ENCODE data around the gene THSD4. TPM values are rescaled to one million over a fixed set of nuclear protein-coding genes. Genes with fewer than 3 reads are reported as not detected.
A peak's percentile ranks its signal among the peaks of the same experiment; 100 is the strongest.

Gene THSD4
- total RNA-seq, 4 donors from 2014 or later = 39.4 to 232 (median 127) TPM

DNA sequence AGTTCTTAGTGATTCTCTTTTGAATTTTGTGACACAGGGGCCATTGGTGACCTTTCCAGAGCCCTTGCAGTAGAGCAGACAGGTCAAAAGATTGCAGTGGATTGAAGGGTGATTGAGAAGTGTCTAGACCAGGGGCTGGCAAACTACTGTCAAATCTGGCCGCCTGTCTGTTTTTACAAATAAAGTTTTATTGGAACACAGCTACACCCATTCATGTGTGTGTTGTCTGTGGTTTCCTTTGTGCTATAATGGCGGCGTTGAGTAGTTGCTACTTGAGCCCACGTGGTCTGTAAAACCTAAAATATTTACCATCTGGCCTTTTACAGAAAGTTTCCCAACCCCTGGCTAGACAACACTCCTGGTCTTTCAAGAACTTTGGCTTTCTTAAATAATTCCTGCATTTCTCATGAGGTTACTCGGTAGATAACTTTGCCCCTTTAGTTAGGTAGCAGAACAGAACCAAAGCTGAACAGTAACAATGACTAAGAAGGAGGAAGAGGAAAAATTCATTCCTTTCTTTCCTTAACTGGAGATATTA, 430.0 kb downstream of the THSD4 start:
- DNase-seq = no peak
- Histone ChIP-seq H3K4me1 (peaks cover 0 to 67% (median 0%) of the 10 kb centered on the region in 3 donors), H3K27me3 (no peaks in the 10 kb centered on the region), H3K9me3 (no peaks in the 10 kb centered on the region), H3K27ac (peak overlapping the region; percentile 37 to 83 (median 81)), H3K36me3 (no peaks in the 10 kb centered on the region), H3K4me3 (peak overlapping the region in 1 of 4 donors; percentile 50)
- 50 to 53% methylated on average over 5 of the region's 5 CpGs for WGBS, 2 donors
- intact Hi-C loops (cut with DNase I) = no loop called here
- TF ChIP-seq POLR2A (IDR thresholded peaks at IDR 0.05) = no peak
- TF ChIP-seq, protein P1, sequence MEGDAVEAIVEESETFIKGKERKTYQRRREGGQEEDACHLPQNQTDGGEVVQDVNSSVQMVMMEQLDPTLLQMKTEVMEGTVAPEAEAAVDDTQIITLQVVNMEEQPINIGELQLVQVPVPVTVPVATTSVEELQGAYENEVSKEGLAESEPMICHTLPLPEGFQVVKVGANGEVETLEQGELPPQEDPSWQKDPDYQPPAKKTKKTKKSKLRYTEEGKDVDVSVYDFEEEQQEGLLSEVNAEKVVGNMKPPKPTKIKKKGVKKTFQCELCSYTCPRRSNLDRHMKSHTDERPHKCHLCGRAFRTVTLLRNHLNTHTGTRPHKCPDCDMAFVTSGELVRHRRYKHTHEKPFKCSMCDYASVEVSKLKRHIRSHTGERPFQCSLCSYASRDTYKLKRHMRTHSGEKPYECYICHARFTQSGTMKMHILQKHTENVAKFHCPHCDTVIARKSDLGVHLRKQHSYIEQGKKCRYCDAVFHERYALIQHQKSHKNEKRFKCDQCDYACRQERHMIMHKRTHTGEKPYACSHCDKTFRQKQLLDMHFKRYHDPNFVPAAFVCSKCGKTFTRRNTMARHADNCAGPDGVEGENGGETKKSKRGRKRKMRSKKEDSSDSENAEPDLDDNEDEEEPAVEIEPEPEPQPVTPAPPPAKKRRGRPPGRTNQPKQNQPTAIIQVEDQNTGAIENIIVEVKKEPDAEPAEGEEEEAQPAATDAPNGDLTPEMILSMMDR (IDR thresholded peaks at IDR 0.05) = no peak

DNA sequence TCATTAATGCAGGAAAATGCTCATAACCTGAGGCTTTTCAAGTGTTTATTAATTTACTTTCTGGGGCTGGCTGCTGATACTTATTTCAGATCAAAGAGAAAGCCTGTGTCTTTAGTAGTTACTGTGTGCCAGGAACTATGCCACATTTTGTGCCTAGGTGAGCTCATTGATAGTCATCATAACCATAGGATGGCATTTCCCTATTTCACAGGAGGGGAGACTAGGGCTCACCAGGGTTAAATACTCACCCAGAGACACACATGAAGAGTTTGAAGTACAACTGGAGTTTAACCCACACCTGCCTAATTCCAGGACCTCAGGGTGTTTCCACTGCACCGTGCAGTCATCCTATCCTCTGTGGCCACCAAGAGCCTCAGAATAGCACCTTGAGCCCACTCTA, 430.7 kb downstream of the THSD4 start:
- no peaks in the 10 kb centered on the region for H3K36me3 ChIP-seq
- 29 to 55% methylated on average over 1 of the region's 1 CpG for WGBS, 2 donors
- intact Hi-C loops (cut with DNase I) = no loop called here
- H3K27me3 ChIP-seq = no peaks in the 10 kb centered on the region
- H3K4me1 ChIP-seq = peaks cover 0 to 73% (median 0%) of the 10 kb centered on the region in 3 donors
- peak overlapping the region; percentile 37 to 60 (median 44) for H3K4me3 ChIP-seq
- TF ChIP-seq, protein P1 (IDR thresholded peaks at IDR 0.05) = no peak
- no peak for TF ChIP-seq POLR2A (IDR thresholded peaks at IDR 0.05)
- no peak for DNase-seq
- H3K9me3 ChIP-seq = no peaks in the 10 kb centered on the region
- peak overlapping the region; percentile 37 to 83 (median 81) for H3K27ac ChIP-seq

DNA sequence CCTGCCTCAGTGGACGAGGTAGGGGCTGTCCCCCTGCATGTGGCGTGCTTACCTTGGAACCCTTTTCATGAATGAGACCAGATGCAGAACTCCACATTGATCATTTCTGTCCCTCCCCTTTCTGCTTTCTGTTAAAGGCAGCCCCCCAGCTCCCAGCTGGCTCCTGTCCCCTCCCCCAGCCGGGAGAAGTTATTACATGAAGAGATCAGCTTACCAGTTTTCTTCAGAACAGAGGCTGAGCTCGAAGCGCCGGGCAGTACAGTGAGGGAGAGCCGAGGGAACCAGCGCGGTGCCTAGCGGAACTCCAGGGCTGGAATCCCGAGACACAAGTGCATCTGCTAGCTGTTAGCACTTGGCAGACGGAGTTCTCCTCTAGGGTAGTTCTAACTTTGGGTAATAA, 431.7 kb downstream of the THSD4 start:
- Histone ChIP-seq H3K27ac (peak overlapping the region; percentile 49 to 83 (median 81)), H3K9me3 (no peaks in the 10 kb centered on the region), H3K36me3 (no peaks in the 10 kb centered on the region), H3K4me1 (peaks cover 0 to 77% (median 4%) of the 10 kb centered on the region in 3 donors), H3K4me3 (peak overlapping the region; percentile 37 to 60 (median 44)), H3K27me3 (no peaks in the 10 kb centered on the region)
- TF ChIP-seq, protein P1 (IDR thresholded peaks at IDR 0.05) = no peak
- peak in 2 of 4 donors; percentile 52 to 54 for TF ChIP-seq POLR2A (IDR thresholded peaks at IDR 0.05)
- DNase-seq = no peak
- 23 to 49% methylated on average over 3 to 12 of the region's 12 CpGs for WGBS, 2 donors
- intact Hi-C loops (cut with DNase I) = no loop called here

DNA sequence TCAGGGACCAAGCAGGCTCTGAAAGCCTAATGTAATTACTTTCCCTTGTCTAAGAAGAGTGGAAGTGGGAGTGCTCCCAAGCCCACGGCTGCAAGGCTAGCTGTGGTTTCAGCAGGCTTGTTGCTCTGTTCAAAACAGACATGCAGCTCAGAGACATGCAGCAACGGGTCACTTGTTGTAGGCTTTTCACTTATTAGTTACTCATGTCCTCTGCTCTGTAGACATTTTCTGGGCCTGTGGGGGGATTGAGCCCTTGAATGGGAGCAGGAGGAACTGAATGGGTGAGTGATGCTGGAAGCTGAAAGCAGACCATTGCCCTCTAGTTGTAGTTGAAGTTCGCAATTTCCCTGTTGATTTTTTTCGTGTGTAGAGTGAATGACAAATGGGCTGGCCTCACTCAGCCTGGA, 433.1 kb downstream of the THSD4 start:
- Histone ChIP-seq H3K4me3 (peak overlapping the region; percentile 37 to 60 (median 44)), H3K27ac (peak overlapping the region; percentile 77 to 83 (median 81)), H3K27me3 (no peaks in the 10 kb centered on the region), H3K4me1 (peaks cover 0 to 83% (median 5%) of the 10 kb centered on the region in 3 donors), H3K36me3 (no peaks in the 10 kb centered on the region), H3K9me3 (no peaks in the 10 kb centered on the region)
- 28 to 35% methylated on average over 2 to 3 of the region's 4 CpGs for WGBS, 2 donors
- TF ChIP-seq, protein P1 (IDR thresholded peaks at IDR 0.05) = no peak
- no peak for TF ChIP-seq POLR2A (IDR thresholded peaks at IDR 0.05)
- intact Hi-C loops (cut with DNase I) = no loop called here
- no peak for DNase-seq

DNA sequence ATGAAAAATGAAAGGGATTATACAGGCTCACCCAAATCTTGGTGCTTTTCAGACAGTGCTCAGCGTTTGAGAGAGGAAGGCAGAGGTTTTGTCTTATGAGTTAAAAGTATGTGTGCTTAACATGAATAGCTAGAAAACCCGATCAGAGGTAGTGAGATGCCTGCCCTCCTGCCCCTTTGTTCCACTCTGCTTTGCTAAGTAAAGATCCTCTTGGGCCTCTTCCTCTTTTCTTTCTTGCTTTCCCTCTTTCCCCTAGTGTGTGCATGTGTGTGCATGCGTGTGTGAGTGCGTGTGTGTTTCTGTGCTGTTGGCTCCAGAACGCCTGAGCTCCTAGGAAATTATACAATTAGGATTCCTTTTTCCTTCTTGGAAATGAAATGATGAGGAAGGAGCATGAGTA, 433.8 kb downstream of the THSD4 start:
- Histone ChIP-seq H3K4me1 (peaks cover 0 to 83% (median 5%) of the 10 kb centered on the region in 3 donors), H3K9me3 (no peaks in the 10 kb centered on the region), H3K36me3 (no peaks in the 10 kb centered on the region), H3K27me3 (no peaks in the 10 kb centered on the region), H3K4me3 (peak overlapping the region; percentile 37 to 60 (median 44)), H3K27ac (peak overlapping the region; percentile 77 to 83 (median 81))
- no peak for DNase-seq
- TF ChIP-seq POLR2A (IDR thresholded peaks at IDR 0.05) = no peak
- TF ChIP-seq, protein P1 (IDR thresholded peaks at IDR 0.05) = no peak
- intact Hi-C loops (cut with DNase I) = no loop called here
- 7 to 19% methylated on average over 5 of the region's 5 CpGs for WGBS, 2 donors
